Spleen (tissue), 11 donors: ENCODE data around the gene TOP2B. TPM values are rescaled to one million over a fixed set of nuclear protein-coding genes. Genes with fewer than 3 reads are reported as not detected.

ENCODE experiments used
- DNase-seq: peaks from one replicate; pipeline ENCODE4 v3.0.0-alpha.2; 2020
- H3K27ac ChIP-seq, 8 donors: fragments of 200-600 bp; sonication (generic) in 7 of 8; 1 replicate in 4 of 8; 2 replicates in 4 of 8; pipeline versions ENCODE4 v1.5.0 to v1.8.0; 2016 to 2021; ENCODE audit warnings: inconsistent platforms in 4 of 8, mild to moderate bottlenecking in 4 of 8, moderate library complexity in 1 of 8
- H3K27me3 ChIP-seq, 7 donors: fragments of 200-600 bp; sonication (generic) in 6 of 7; replicated peaks in 1 of 7; 1 replicate in 4 of 7; 2 replicates in 3 of 7; pipeline versions ENCODE4 v1.5.0 to v1.8.0; 2016 to 2021; ENCODE audit warnings: inconsistent platforms in 3 of 7, mild to moderate bottlenecking in 1 of 7
- H3K36me3 ChIP-seq, 6 donors: fragments of 200-600 bp; sonication (generic) in 5 of 6; 1 replicate in 4 of 6; 2 replicates in 2 of 6; pipeline versions ENCODE4 v1.5.0 to v1.8.0; 2016 to 2021; ENCODE audit warnings: inconsistent platforms in 2 of 6
- H3K4me1 ChIP-seq, 6 donors: fragments of 200-600 bp; sonication (generic) in 5 of 6; 1 replicate in 3 of 6; 2 replicates in 3 of 6; pipeline versions ENCODE4 v1.5.0 to v1.8.0; 2016 to 2021; ENCODE audit warnings: inconsistent platforms in 3 of 6
- H3K4me3 ChIP-seq, 8 donors: fragments of 200-600 bp; sonication (generic) in 7 of 8; 1 replicate in 4 of 8; 2 replicates in 4 of 8; pipeline versions ENCODE4 v1.5.0 to v1.8.0; 2016 to 2021; ENCODE audit warnings: inconsistent platforms in 4 of 8, mild to moderate bottlenecking in 4 of 8, moderate library complexity in 2 of 8
- H3K9me3 ChIP-seq, 8 donors: fragments of 200-600 bp; sonication (generic) in 7 of 8; 1 replicate in 4 of 8; 2 replicates in 4 of 8; pipeline versions ENCODE4 v1.5.0 to v1.8.0; 2016 to 2021; ENCODE audit warnings: inconsistent platforms in 4 of 8
- POLR2A ChIP-seq, 3 donors: fragments of 450-650 bp; IDR thresholded peaks; one replicate each; pipeline ENCODE4 v1.5.1; 2017; ENCODE audit warnings: antibody characterized with exemption in 3 of 3, mild to moderate bottlenecking in 1 of 3
- POLR2AphosphoS5 ChIP-seq, 3 donors: sonication (generic); formaldehyde crosslinking; IDR thresholded peaks; one replicate each; pipeline ENCODE4 v1.5.1; 2017; ENCODE audit warnings: antibody characterized with exemption in 3 of 3
- WGBS, 5 donors: extraction: QIAGEN DNeasy Blood & Tissue Kit in 3 of 5; methylation state at CpG; one replicate each; pipeline versions ENCODE4 v1.1.5 to v1.1.7; 2013 to 2018; 5-methylcytosine and 5-hydroxymethylcytosine counted together
- intact Hi-C: fragments of 100-400 bp; cut with DNase I; formaldehyde crosslinking; loops from one replicate; pipeline ENCODE4 v1.15.0; 2023; ENCODE audit warnings: low total_unique reads
- polyA plus RNA-seq, 3 donors: library from polyadenylated mRNA; stranded (reverse); fragments of 200-250 nt; gene quantifications; one replicate each; pipeline ENCODE4 v1.2.1, GENCODE V29; 2013
- total RNA-seq, 7 donors: library from RNA; depleted of rRNA in 3 of 7; stranded (reverse); fragments of >200 nt in 3 of 7; fragmentation: NEBNext Ultra II Directional in 4 of 7; extraction: Animal tissue kit (Norgen Biotek cat#: 25700) in 4 of 7; gene quantifications; one replicate each; pipeline versions ENCODE4 v1.1.0 to v1.2.1, GENCODE V29; 2016 to 2021
- TF ChIP-seq, protein P1 (sequence below), 11 experiments: fragments of 200-600 bp in 7 of 11; fragments of 450-650 bp in 4 of 11; sonication (generic) in 4 of 11; IDR thresholded peaks in 8 of 11; conservative IDR thresholded peaks in 3 of 11; 1 replicate in 7 of 11; 2 replicates in 4 of 11; pipeline versions ENCODE4 v1.4.0 to v1.8.0; 2016 to 2021; ENCODE audit warnings: antibody characterized with exemption in 11 of 11, inconsistent platforms in 4 of 11, mild to moderate bottlenecking in 1 of 11
- donor health status: healthy with polysubstance abuse.
- donor health status: DM: no; HTN: no; CAD: no; lungs with moderate emphysema.
- donor health status: DM: no; HTN: no; CAD: no.
- donor health status: Bipolar disorder and iron deficiency.
- donor health status: healthy.
- donor health status: DM: no; HTN: no; CAD: no.
- donor health status: DM: yes; HTN: yes; CAD: no.

Gene TOP2B
- total and polyA plus RNA-seq, 10 donors = 56.2 to 135 (median 118) TPM

- peaks cover 0 to 11% (median 3%) of the 10 kb centered on the region in 8 donors for H3K9me3 ChIP-seq
- TF ChIP-seq, protein P1, sequence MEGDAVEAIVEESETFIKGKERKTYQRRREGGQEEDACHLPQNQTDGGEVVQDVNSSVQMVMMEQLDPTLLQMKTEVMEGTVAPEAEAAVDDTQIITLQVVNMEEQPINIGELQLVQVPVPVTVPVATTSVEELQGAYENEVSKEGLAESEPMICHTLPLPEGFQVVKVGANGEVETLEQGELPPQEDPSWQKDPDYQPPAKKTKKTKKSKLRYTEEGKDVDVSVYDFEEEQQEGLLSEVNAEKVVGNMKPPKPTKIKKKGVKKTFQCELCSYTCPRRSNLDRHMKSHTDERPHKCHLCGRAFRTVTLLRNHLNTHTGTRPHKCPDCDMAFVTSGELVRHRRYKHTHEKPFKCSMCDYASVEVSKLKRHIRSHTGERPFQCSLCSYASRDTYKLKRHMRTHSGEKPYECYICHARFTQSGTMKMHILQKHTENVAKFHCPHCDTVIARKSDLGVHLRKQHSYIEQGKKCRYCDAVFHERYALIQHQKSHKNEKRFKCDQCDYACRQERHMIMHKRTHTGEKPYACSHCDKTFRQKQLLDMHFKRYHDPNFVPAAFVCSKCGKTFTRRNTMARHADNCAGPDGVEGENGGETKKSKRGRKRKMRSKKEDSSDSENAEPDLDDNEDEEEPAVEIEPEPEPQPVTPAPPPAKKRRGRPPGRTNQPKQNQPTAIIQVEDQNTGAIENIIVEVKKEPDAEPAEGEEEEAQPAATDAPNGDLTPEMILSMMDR (IDR thresholded peaks at IDR 0.05 in 8 of 11, conservative IDR thresholded peaks at IDR 0.05 in 3 of 11) = no peak
- TF ChIP-seq POLR2A (IDR thresholded peaks at IDR 0.05) = no peak
- no peak for TF ChIP-seq POLR2AphosphoS5 (IDR thresholded peaks at IDR 0.05)
- H3K4me3 ChIP-seq = no peak overlapping the region
- DNase-seq = no peak
- H3K27ac ChIP-seq = no peak overlapping the region
- no peaks in the 10 kb centered on the region for H3K4me1 ChIP-seq
- H3K27me3 ChIP-seq = no peaks in the 10 kb centered on the region
- H3K36me3 ChIP-seq = no peaks in the 10 kb centered on the region
- intact Hi-C loops = no loop called here
- WGBS, 5 donors = 69 to 89% (median 84%) methylated on average over 2 of the region's 2 CpGs
These were observed 12.4 kb upstream of the TOP2B start for GRCh38 chr3:25677121-25677520.

DNA sequence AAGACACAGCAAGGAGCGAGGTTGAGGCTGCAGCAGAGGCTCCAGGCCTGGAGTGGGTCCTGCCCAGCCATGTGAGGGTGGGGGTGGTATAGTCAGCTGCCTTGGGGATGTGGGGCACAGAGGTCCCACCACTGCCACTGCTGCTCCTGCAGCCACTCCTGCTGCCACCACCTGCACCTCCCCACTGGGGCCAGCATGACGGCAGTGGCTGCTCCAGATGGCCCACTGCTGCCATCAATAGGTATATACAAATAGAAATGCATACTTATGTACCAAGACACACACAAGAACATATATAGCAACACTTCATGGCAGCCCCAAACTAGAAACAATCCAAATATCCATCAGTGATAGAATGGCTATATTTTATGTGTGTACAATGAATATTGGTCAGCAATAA lies 10.0 kb upstream of the TOP2B start:
- no peaks in the 10 kb centered on the region for H3K4me1 ChIP-seq
- intact Hi-C loops = no loop called here
- TF ChIP-seq POLR2A (IDR thresholded peaks at IDR 0.05) = no peak
- no peak for TF ChIP-seq POLR2AphosphoS5 (IDR thresholded peaks at IDR 0.05)
- H3K36me3 ChIP-seq = no peaks in the 10 kb centered on the region
- no peaks in the 10 kb centered on the region for H3K27me3 ChIP-seq
- no peak for DNase-seq
- 67 to 86% (median 83%) methylated on average over 1 to 2 of the region's 2 CpGs for WGBS, 5 donors
- H3K4me3 ChIP-seq = no peak overlapping the region
- peaks cover 0 to 11% (median 3%) of the 10 kb centered on the region in 8 donors for H3K9me3 ChIP-seq
- no peak overlapping the region for H3K27ac ChIP-seq

DNA sequence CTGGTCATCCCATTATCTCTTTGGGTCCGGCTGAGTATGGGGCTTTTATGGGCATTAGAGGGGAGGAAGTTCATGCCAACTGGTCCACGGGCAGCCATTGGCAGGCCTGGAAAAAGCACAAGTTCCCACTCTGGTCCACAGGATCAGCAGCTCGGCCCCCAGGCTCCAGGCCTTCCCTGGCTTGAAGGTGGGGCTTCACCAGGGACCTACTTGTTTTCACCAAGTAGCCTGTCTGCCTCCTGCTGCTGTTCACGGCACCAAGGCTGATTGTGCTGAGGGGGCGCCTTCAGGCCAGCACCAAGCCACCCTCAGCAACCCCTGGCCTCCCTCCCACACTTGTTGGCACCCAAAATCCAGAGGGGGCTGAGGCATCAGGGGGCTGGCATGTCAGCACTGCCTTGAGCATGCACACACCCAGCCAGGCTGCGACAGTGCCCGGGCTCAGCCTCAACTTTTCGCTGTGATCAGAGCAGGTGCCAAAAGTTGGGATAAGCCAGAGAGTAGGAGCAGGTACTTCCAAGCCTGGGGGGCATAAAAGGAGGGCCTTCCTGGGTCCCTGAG lies 9.1 kb upstream of the TOP2B start:
- no peak for TF ChIP-seq POLR2AphosphoS5 (IDR thresholded peaks at IDR 0.05)
- no peak for TF ChIP-seq POLR2A (IDR thresholded peaks at IDR 0.05)
- TF ChIP-seq, protein P1 (IDR thresholded peaks at IDR 0.05 in 8 of 11, conservative IDR thresholded peaks at IDR 0.05 in 3 of 11) = no peak
- intact Hi-C loops = no loop called here
- 90 to 96% (median 93%) methylated on average over 4 to 8 of the region's 8 CpGs for WGBS, 5 donors
- H3K4me1 ChIP-seq = no peaks in the 10 kb centered on the region
- no peaks in the 10 kb centered on the region for H3K27me3 ChIP-seq
- no peak for DNase-seq
- peaks cover 0 to 11% (median 3%) of the 10 kb centered on the region in 8 donors for H3K9me3 ChIP-seq
- no peaks in the 10 kb centered on the region for H3K36me3 ChIP-seq
- no peak overlapping the region for H3K27ac ChIP-seq
- H3K4me3 ChIP-seq = no peak overlapping the region

- H3K27ac ChIP-seq = peak overlapping the region; percentile 93 to 99 (median 98)
- no peaks in the 10 kb centered on the region for H3K27me3 ChIP-seq
- WGBS, 5 donors = 5 to 10% (median 9%) methylated on average over 14 of the region's 14 CpGs
- peaks cover 29 to 47% (median 42%) of the 10 kb centered on the region in 6 donors for H3K4me1 ChIP-seq
- DNase-seq = peak; percentile 87
- no peaks in the 10 kb centered on the region for H3K36me3 ChIP-seq
- peak overlapping the region; percentile 65 to 86 (median 80) for H3K4me3 ChIP-seq
- no peaks in the 10 kb centered on the region for H3K9me3 ChIP-seq
- intact Hi-C loops = loop anchor here (5.0 kb wide), 1 partner anchor 127 kb away; the partner anchor contains the start of gene OXSM
- TF ChIP-seq POLR2AphosphoS5 (IDR thresholded peaks at IDR 0.05) (no peak), POLR2A (IDR thresholded peaks at IDR 0.05) (no peak)
- TF ChIP-seq, protein P1 (IDR thresholded peaks at IDR 0.05 in 8 of 11, conservative IDR thresholded peaks at IDR 0.05 in 3 of 11) = no peak
These were observed 891 bp upstream of the TOP2B start for GRCh38 chr3:25665315-25666280.
